ENCODE data around the gene GBP4. TPM values are rescaled to one million over a fixed set of nuclear protein-coding genes. Genes with fewer than 3 reads are reported as not detected.

The GBP4 gene
- total RNA-seq, 1 experiment from 2014 or later: 1.7 TPM

- ChIA-PET CTCF (no interaction called here), POLR2A (ENCODE audit: low non-redundant PET) (no interaction called here)
- TF ChIP-seq CTCF (conservative IDR thresholded peaks at IDR 0.05; ENCODE audit: low read depth, low read length) (no peak), EZH2 (IDR thresholded peaks at IDR 0.05; ENCODE audit: borderline replicate concordance, low read depth, low read length, poor library complexity, severe bottlenecking) (no peak)
- H3K4me1 ChIP-seq (ENCODE audit: insufficient read depth, low read length, poor library complexity, severe bottlenecking): peaks cover 10% of the 10 kb centered on the region
- DNase-seq (ENCODE audit: low spot score): peak; percentile 5
- H3K4me3 ChIP-seq (ENCODE audit: low read depth, low read length, poor library complexity, severe bottlenecking): no peak overlapping the region
- no peaks in the 10 kb centered on the region for H3K36me3 ChIP-seq (ENCODE audit: insufficient read depth, low read length, poor library complexity, severe bottlenecking)
- no peaks in the 10 kb centered on the region for H3K9me3 ChIP-seq (ENCODE audit: low read depth, low read length, poor library complexity, severe bottlenecking)
- H3K27me3 ChIP-seq (replicated peaks; ENCODE audit: insufficient read depth, low read depth, low read length, poor library complexity): no peaks in the 10 kb centered on the region
- intact Hi-C loops (cut with micrococcal nuclease; ENCODE audit: unreplicated experiment): no loop called here
- no peak overlapping the region for H3K27ac ChIP-seq (ENCODE audit: low read depth, low read length, poor library complexity, severe bottlenecking)
- no TSS peak for BruUV-seq (replicated peaks)
These were observed 27.7 kb downstream of the GBP4 start for GRCh38 chr1:89171067-89171438.

GRCh38 chr1:89170170-89171066 is 28.3 kb downstream of the GBP4 start:
- ChIA-PET POLR2A (ENCODE audit: low non-redundant PET) (no interaction called here), CTCF (no interaction called here)
- no peak for DNase-seq (ENCODE audit: low spot score)
- Histone ChIP-seq H3K9me3 (ENCODE audit: low read depth, low read length, poor library complexity, severe bottlenecking) (no peaks in the 10 kb centered on the region), H3K36me3 (ENCODE audit: insufficient read depth, low read length, poor library complexity, severe bottlenecking) (no peaks in the 10 kb centered on the region), H3K27ac (ENCODE audit: low read depth, low read length, poor library complexity, severe bottlenecking) (no peak overlapping the region), H3K4me1 (ENCODE audit: insufficient read depth, low read length, poor library complexity, severe bottlenecking) (peaks cover 10% of the 10 kb centered on the region), H3K4me3 (ENCODE audit: low read depth, low read length, poor library complexity, severe bottlenecking) (no peak overlapping the region), H3K27me3 (replicated peaks; ENCODE audit: insufficient read depth, low read depth, low read length, poor library complexity) (no peaks in the 10 kb centered on the region)
- intact Hi-C loops (cut with micrococcal nuclease; ENCODE audit: unreplicated experiment): no loop called here
- no TSS peak for BruUV-seq (replicated peaks)
- TF ChIP-seq CTCF (conservative IDR thresholded peaks at IDR 0.05; ENCODE audit: low read depth, low read length): no peak
- TF ChIP-seq EZH2 (IDR thresholded peaks at IDR 0.05; ENCODE audit: borderline replicate concordance, low read depth, low read length, poor library complexity, severe bottlenecking): no peak

- Histone ChIP-seq H3K9me3 (ENCODE audit: low read depth, low read length, poor library complexity, severe bottlenecking) (no peaks in the 10 kb centered on the region), H3K4me3 (ENCODE audit: low read depth, low read length, poor library complexity, severe bottlenecking) (no peak overlapping the region), H3K27ac (ENCODE audit: low read depth, low read length, poor library complexity, severe bottlenecking) (no peak overlapping the region), H3K27me3 (replicated peaks; ENCODE audit: insufficient read depth, low read depth, low read length, poor library complexity) (no peaks in the 10 kb centered on the region), H3K4me1 (ENCODE audit: insufficient read depth, low read length, poor library complexity, severe bottlenecking) (peaks cover 10% of the 10 kb centered on the region), H3K36me3 (ENCODE audit: insufficient read depth, low read length, poor library complexity, severe bottlenecking) (no peaks in the 10 kb centered on the region)
- no peak for DNase-seq (ENCODE audit: low spot score)
- POLR2A ChIA-PET (ENCODE audit: low non-redundant PET): no interaction called here
- intact Hi-C loops (cut with micrococcal nuclease; ENCODE audit: unreplicated experiment): no loop called here
- CTCF ChIA-PET: no interaction called here
- BruUV-seq (replicated peaks): no TSS peak
- no peak for TF ChIP-seq EZH2 (IDR thresholded peaks at IDR 0.05; ENCODE audit: borderline replicate concordance, low read depth, low read length, poor library complexity, severe bottlenecking)
- TF ChIP-seq CTCF (conservative IDR thresholded peaks at IDR 0.05; ENCODE audit: low read depth, low read length): no peak
These were observed 29.6 kb downstream of the GBP4 start for GRCh38 chr1:89169166-89169565.

Measured in A673 (cell line).